ENCODE measurements around the gene IGLL5.

GRCh38 chr22:22945195-22945594 is 57.6 kb downstream of the IGLL5 start:
- TF ChIP-seq EZH2phosphoT487 (IDR thresholded peaks at IDR 0.05; ENCODE audit: borderline replicate concordance, low read length): no peak
- TF ChIP-seq, protein P1, sequence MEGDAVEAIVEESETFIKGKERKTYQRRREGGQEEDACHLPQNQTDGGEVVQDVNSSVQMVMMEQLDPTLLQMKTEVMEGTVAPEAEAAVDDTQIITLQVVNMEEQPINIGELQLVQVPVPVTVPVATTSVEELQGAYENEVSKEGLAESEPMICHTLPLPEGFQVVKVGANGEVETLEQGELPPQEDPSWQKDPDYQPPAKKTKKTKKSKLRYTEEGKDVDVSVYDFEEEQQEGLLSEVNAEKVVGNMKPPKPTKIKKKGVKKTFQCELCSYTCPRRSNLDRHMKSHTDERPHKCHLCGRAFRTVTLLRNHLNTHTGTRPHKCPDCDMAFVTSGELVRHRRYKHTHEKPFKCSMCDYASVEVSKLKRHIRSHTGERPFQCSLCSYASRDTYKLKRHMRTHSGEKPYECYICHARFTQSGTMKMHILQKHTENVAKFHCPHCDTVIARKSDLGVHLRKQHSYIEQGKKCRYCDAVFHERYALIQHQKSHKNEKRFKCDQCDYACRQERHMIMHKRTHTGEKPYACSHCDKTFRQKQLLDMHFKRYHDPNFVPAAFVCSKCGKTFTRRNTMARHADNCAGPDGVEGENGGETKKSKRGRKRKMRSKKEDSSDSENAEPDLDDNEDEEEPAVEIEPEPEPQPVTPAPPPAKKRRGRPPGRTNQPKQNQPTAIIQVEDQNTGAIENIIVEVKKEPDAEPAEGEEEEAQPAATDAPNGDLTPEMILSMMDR (conservative IDR thresholded peaks at IDR 0.05; ENCODE audit: low read depth, low read length): no peak
- TF ChIP-seq EZH2 (IDR thresholded peaks at IDR 0.05; ENCODE audit: low read length, unreplicated experiment): no peak

All from PC-3 (cell line).